GM12801 (cell line): ENCODE measurements around the gene ACOT13.

Experiments
- CTCF ChIP-seq: IDR thresholded peaks from one replicate; pipeline ENCODE4 v1.5.1; 2011; ENCODE audit warnings: control low read depth; ENCODE audit not compliant: insufficient read length; ENCODE audit errors: extremely low read depth

The ACOT13 gene

GRCh38 chr6:24683297-24684296 is 16.7 kb downstream of the ACOT13 start:
- no peak for TF ChIP-seq CTCF

GRCh38 chr6:24686408-24686807 is 19.5 kb downstream of the ACOT13 start:
- no peak for TF ChIP-seq CTCF

GRCh38 chr6:24686946-24687345 is 20.1 kb downstream of the ACOT13 start:
- no peak for TF ChIP-seq CTCF

- TF ChIP-seq CTCF, result no peak
These were observed 23.1 kb downstream of the ACOT13 start for GRCh38 chr6:24689964-24690363.

- TF ChIP-seq CTCF, result no peak
These were observed 23.7 kb downstream of the ACOT13 start for GRCh38 chr6:24690593-24690992.

- no peak for TF ChIP-seq CTCF
These were observed 24.7 kb downstream of the ACOT13 start for GRCh38 chr6:24691550-24691949.

GRCh38 chr6:24692003-24692402 is 25.1 kb downstream of the ACOT13 start:
- TF ChIP-seq CTCF, result no peak
